DND-41 (cell line): ENCODE measurements around the gene MEAK7.

Experiments used
- EZH2 ChIP-seq: IDR thresholded peaks from 3 replicates; pipeline ENCODE4 v1.6.1; 2012; ENCODE audit warnings: borderline replicate concordance, low read depth, mild to moderate bottlenecking, moderate library complexity, low read length, inconsistent platforms; ENCODE audit not compliant: severe bottlenecking
- TF ChIP-seq, protein P1 (sequence below): IDR thresholded peaks from 2 replicates; pipeline ENCODE4 v1.5.1; 2012; ENCODE audit warnings: borderline replicate concordance, low read length, moderate library complexity, mild to moderate bottlenecking; ENCODE audit not compliant: poor library complexity, severe bottlenecking; ENCODE audit errors: extremely low read depth

- TF ChIP-seq, protein P1, sequence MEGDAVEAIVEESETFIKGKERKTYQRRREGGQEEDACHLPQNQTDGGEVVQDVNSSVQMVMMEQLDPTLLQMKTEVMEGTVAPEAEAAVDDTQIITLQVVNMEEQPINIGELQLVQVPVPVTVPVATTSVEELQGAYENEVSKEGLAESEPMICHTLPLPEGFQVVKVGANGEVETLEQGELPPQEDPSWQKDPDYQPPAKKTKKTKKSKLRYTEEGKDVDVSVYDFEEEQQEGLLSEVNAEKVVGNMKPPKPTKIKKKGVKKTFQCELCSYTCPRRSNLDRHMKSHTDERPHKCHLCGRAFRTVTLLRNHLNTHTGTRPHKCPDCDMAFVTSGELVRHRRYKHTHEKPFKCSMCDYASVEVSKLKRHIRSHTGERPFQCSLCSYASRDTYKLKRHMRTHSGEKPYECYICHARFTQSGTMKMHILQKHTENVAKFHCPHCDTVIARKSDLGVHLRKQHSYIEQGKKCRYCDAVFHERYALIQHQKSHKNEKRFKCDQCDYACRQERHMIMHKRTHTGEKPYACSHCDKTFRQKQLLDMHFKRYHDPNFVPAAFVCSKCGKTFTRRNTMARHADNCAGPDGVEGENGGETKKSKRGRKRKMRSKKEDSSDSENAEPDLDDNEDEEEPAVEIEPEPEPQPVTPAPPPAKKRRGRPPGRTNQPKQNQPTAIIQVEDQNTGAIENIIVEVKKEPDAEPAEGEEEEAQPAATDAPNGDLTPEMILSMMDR, result no peak
- TF ChIP-seq EZH2, result no peak
Observed at GRCh38 chr16:84455031-84455430, 49.4 kb downstream of the MEAK7 start.
